Vagina (tissue), 2 donors: Measurements from ENCODE around the gene SLAMF6.

Experiments
- CTCF ChIP-seq, 3 experiments: fragments of 450-650 bp in 2 of 3; fragments of 200-600 bp in 1 of 3; sonication (generic) in 1 of 3; IDR thresholded peaks; one replicate each; pipeline ENCODE4 v1.5.1; 2017 to 2019; ENCODE audit warnings: antibody characterized with exemption in 3 of 3, mild to moderate bottlenecking in 2 of 3, moderate library complexity in 2 of 3
- POLR2A ChIP-seq, 2 donors: fragments of 450-650 bp; IDR thresholded peaks; one replicate each; pipeline ENCODE4 v1.6.1; 2017; ENCODE audit warnings: antibody characterized with exemption in 2 of 2, mild to moderate bottlenecking in 2 of 2, moderate library complexity in 2 of 2

- no peak for TF ChIP-seq CTCF (IDR thresholded peaks at IDR 0.05)
- no peak for TF ChIP-seq POLR2A (IDR thresholded peaks at IDR 0.05)
Measured at GRCh38 chr1:160460683-160461287, 62.3 kb downstream of the SLAMF6 start.
